Heart left ventricle (tissue), 16 donors: ENCODE data around the gene ZDHHC5. TPM values are rescaled to one million over a fixed set of nuclear protein-coding genes. Genes with fewer than 3 reads are reported as not detected.

Experiments used
- ATAC-seq, 4 donors: fragments of 200-7000 bp; cut with Tn5 transposase; one replicate each; pipeline ENCODE4 v1.9.1; 2020 to 2022; ENCODE audit warnings: moderate library complexity in 4 of 4, mild to moderate bottlenecking in 3 of 4, moderate number of reproducible peaks in 1 of 4
- DNase-seq, 5 donors: peaks; one replicate each; pipeline ENCODE4 v3.0.0-alpha.2; 2020
- H3K27ac ChIP-seq, 12 donors: fragments of 200-600 bp; sonication (generic) in 4 of 12; one replicate each; pipeline versions ENCODE4 v1.5.0 to v1.8.0; 2016 to 2022; ENCODE audit warnings: mild to moderate bottlenecking in 2 of 12
- H3K27me3 ChIP-seq, 9 donors: fragments of 200-600 bp; sonication (generic) in 2 of 9; one replicate each; pipeline versions ENCODE4 v1.5.1 to v1.8.0; 2016 to 2022; ENCODE audit warnings: mild to moderate bottlenecking in 3 of 9
- H3K36me3 ChIP-seq, 9 donors: fragments of 200-600 bp; sonication (generic) in 2 of 9; one replicate each; pipeline versions ENCODE4 v1.5.0 to v1.8.0; 2018 to 2022; ENCODE audit warnings: mild to moderate bottlenecking in 2 of 9
- H3K4me1 ChIP-seq, 12 donors: fragments of 200-600 bp; sonication (generic) in 4 of 12; one replicate each; pipeline versions ENCODE4 v1.5.0 to v1.8.0; 2016 to 2022; ENCODE audit warnings: mild to moderate bottlenecking in 3 of 12
- H3K4me3 ChIP-seq, 12 donors: fragments of 200-600 bp; sonication (generic) in 4 of 12; one replicate each; pipeline versions ENCODE4 v1.5.0 to v1.8.0; 2017 to 2022; ENCODE audit warnings: mild to moderate bottlenecking in 9 of 12, moderate library complexity in 4 of 12
- H3K9me3 ChIP-seq, 12 donors: fragments of 200-600 bp; sonication (generic) in 4 of 12; one replicate each; pipeline versions ENCODE4 v1.5.0 to v1.8.0; 2016 to 2022; ENCODE audit warnings: mild to moderate bottlenecking in 1 of 12
- POLR2A ChIP-seq, 2 donors: fragments of 450-650 bp; IDR thresholded peaks; one replicate each; pipeline ENCODE4 v1.6.1; 2017; ENCODE audit warnings: antibody characterized with exemption in 2 of 2, mild to moderate bottlenecking in 2 of 2, moderate library complexity in 2 of 2
- WGBS, 4 donors: extraction: QIAGEN DNeasy Blood & Tissue Kit in 2 of 4; methylation state at CpG; one replicate each; pipeline versions ENCODE4 v1.1.5 to v1.1.7; 2013 to 2018; 5-methylcytosine and 5-hydroxymethylcytosine counted together
- intact Hi-C, 10 donors: fragments of 100-400 bp; cut with DNase I; formaldehyde crosslinking; loops; one replicate each; pipeline versions ENCODE4 v1.11.1 to v1.14.2; 2022
- polyA plus RNA-seq, 2 donors: library from polyadenylated mRNA; stranded (reverse); fragments of 200-250 nt; gene quantifications; one replicate each; pipeline ENCODE4 v1.2.3, GENCODE V29; 2013
- total RNA-seq, 9 donors: library from RNA; depleted of rRNA in 2 of 9; stranded (reverse); fragments of >200 nt in 2 of 9; fragmentation: NEBNext Ultra II Directional in 3 of 9; extraction: Animal tissue kit (Norgen Biotek cat#: 25700) in 3 of 9; gene quantifications; one replicate each; pipeline versions ENCODE4 v1.1.0 to v1.2.4, GENCODE V29; 2016 to 2023
- TF ChIP-seq, protein P1 (sequence below), 12 donors: fragments of 200-600 bp; sonication (generic) in 4 of 12; IDR thresholded peaks; one replicate each; pipeline versions ENCODE4 v1.5.0 to v1.8.0; 2018 to 2022; ENCODE audit warnings: antibody characterized with exemption in 12 of 12, mild to moderate bottlenecking in 5 of 12
- donor health status: ischemic (EF 13 %, LVEDD 7.1; RV severe dilation, severe dysfunction).
- donor health status: healthy with polysubstance abuse.
- donor health status: DM: no; HTN: yes; CAD: no.
- donor health status: DM: no; HTN: no; CAD: no.
- donor health status: ischemic (EF 25% LVEDD 6.9; RV normal size, moderate dysfunction).
- donor health status: ischemic (EF 25% LVEDD 5.7; RV mildly dilated, moderate dysfunction).
- donor health status: healthy.
- donor health status: DM: yes; HTN: yes; CAD: no.
- donor health status: ischemic (EF 35%, LVEDD 5.7; RV mildly dilated, moderate dysfunction).
- donor health status: nonischemic (EF 11% LVEDD 7.7; RV severe dilation, severe dysfunction).
- donor health status: DM: yes; HTN: yes; CAD: no.
- donor health status: PGD.
- donor health status: ischemic (EF 29% LVEDD 5.4; RV normal size, mild dysfunction).
- donor health status: nonischemic (EF 23%, LVEDD 6.1; RV moderate dilation, normal function).

The ZDHHC5 gene
- total and polyA plus RNA-seq, 11 donors: 21.9 to 63.6 (median 45.7) TPM

DNA sequence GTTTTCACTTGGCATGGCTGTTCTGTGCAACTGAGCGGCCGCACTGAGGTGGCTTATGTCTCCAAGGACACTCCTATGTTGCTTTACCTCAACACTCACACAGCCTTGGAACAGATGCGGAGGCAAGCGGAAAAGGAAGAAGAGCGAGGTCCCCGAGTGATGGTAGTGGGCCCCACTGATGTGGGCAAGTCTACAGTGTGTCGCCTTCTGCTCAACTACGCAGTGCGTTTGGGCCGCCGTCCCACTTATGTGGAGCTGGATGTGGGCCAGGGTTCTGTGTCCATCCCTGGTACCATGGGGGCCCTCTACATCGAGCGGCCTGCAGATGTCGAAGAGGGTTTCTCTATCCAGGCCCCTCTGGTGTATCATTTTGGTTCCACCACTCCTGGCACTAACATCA lies 8.2 kb upstream of the ZDHHC5 start:
- TF ChIP-seq POLR2A (IDR thresholded peaks at IDR 0.05): no peak
- TF ChIP-seq, protein P1, sequence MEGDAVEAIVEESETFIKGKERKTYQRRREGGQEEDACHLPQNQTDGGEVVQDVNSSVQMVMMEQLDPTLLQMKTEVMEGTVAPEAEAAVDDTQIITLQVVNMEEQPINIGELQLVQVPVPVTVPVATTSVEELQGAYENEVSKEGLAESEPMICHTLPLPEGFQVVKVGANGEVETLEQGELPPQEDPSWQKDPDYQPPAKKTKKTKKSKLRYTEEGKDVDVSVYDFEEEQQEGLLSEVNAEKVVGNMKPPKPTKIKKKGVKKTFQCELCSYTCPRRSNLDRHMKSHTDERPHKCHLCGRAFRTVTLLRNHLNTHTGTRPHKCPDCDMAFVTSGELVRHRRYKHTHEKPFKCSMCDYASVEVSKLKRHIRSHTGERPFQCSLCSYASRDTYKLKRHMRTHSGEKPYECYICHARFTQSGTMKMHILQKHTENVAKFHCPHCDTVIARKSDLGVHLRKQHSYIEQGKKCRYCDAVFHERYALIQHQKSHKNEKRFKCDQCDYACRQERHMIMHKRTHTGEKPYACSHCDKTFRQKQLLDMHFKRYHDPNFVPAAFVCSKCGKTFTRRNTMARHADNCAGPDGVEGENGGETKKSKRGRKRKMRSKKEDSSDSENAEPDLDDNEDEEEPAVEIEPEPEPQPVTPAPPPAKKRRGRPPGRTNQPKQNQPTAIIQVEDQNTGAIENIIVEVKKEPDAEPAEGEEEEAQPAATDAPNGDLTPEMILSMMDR (IDR thresholded peaks at IDR 0.05): no peak
- Histone ChIP-seq H3K27me3 (no peaks in the 10 kb centered on the region), H3K36me3 (peaks cover 0 to 42% (median 38%) of the 10 kb centered on the region in 9 donors), H3K27ac (no peak overlapping the region), H3K4me3 (no peak overlapping the region), H3K9me3 (no peaks in the 10 kb centered on the region), H3K4me1 (peaks cover 0 to 18% (median 11%) of the 10 kb centered on the region in 12 donors)
- DNase-seq (no peak), ATAC-seq (no peak)
- 95 to 99% (median 95%) methylated on average over 14 of the region's 14 CpGs for WGBS, 4 donors
- intact Hi-C loops: loop anchor here in 2 of 10 donors (10.0 kb wide), 2 partner anchors 85 to 145 kb away; partner anchors contain the start of gene SELENOH (in 1 of the 2)

DNA sequence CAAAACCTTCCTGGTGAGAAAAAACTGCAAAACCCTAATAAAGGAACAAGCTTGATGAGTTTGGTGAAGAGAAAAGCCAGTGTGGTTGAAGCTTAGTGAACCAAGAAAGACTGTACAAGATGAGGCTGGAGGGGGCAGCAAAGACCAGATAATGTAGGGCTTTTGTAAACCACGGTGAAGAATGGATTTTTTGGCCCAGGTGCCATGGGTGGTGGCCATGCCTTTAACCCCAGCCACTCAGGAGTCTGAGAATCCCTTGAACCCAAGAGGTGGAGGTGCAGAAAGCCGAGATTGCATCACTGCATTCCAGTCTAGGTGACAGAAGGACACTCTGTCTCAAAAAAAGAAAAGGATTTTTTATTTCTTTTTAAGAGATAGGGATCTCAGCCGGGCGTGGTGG lies 5.0 kb upstream of the ZDHHC5 start:
- Histone ChIP-seq H3K4me3 (no peak overlapping the region), H3K9me3 (no peaks in the 10 kb centered on the region), H3K27me3 (no peaks in the 10 kb centered on the region), H3K27ac (no peak overlapping the region), H3K4me1 (peaks cover 0 to 18% (median 15%) of the 10 kb centered on the region in 12 donors), H3K36me3 (peaks cover 0 to 42% (median 38%) of the 10 kb centered on the region in 9 donors)
- ATAC-seq (no peak), DNase-seq (no peak)
- intact Hi-C loops: loop anchor here in 2 of 10 donors (10.0 kb wide), 2 partner anchors 82 to 142 kb away; partner anchors contain the start of gene SELENOH (in 1 of the 2)
- no peak for TF ChIP-seq POLR2A (IDR thresholded peaks at IDR 0.05)
- TF ChIP-seq, protein P1 (IDR thresholded peaks at IDR 0.05): no peak
- WGBS, 4 donors: 68 to 74% (median 70%) methylated on average over 4 of the region's 4 CpGs

DNA sequence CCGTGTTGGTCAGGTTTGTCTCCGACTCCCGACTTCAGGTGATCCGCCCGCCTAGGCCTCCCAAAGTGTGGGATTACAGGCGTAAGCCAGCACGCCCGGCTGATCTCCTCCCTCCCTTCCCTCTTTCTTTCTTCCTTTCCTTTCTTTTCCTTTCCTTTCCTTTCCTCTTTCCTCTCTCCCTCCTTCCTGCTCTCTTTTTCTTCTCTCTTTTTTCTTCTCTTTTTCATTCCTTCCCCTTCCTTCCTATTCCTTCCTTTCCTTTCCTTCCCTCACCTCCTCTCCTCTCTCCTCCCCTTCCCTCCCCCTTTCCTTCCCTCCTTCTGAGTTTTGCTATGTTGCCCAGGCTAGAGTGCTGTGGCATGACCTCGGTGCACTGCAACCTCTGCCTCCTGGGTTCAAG lies 3.9 kb upstream of the ZDHHC5 start:
- H3K27me3 ChIP-seq: no peaks in the 10 kb centered on the region
- H3K36me3 ChIP-seq: peaks cover 0 to 42% (median 38%) of the 10 kb centered on the region in 9 donors
- peaks cover 0 to 12% (median 8%) of the 10 kb centered on the region in 12 donors for H3K4me1 ChIP-seq

DNA sequence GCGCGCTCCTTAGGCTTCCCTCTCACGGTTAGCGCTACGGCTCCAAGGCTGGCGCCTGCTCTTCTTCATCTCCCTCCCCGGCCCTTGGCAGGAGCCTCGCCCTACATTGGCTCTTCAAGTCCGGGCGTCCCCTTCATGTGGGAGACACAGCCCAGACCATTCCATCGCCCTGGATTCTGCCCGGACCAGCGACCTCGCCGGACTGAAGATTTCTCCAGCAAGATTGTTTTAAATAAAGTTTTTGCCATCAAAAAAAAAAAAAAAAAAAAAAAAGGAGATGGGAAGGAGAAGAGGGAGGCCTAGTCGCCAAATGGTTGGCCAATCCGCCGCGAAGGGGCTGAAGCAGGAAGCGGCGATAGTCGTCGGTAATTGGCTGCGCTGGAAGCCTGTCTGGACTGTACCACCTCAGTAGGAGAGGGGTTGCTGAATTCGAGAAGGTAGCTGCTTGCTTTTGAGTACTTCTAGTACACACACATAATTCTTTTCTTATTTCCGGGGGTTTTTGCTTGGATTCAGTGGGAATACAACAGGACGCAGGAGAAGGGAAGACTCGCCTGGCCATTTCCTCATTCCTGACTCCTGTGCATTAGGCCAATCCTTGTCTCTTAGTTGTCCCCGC lies 688 bp upstream of the ZDHHC5 start:
- H3K36me3 ChIP-seq: peaks cover 0 to 20% (median 15%) of the 10 kb centered on the region in 9 donors
- no peaks in the 10 kb centered on the region for H3K27me3 ChIP-seq
- 0 to 1% (median 0%) methylated on average over 27 to 29 of the region's 29 CpGs for WGBS, 4 donors
- peak in 1 of 2 donors; percentile 26 for TF ChIP-seq POLR2A (IDR thresholded peaks at IDR 0.05)
- TF ChIP-seq, protein P1 (IDR thresholded peaks at IDR 0.05): peak in 1 of 12 donors; percentile 12
- peak overlapping the region; percentile 76 to 99 (median 88) for H3K4me3 ChIP-seq
- peaks cover 7 to 40% (median 20%) of the 10 kb centered on the region in 12 donors for H3K4me1 ChIP-seq
- intact Hi-C loops: loop anchor here in 5 of 10 donors (1.0 to 10.0 kb wide), 9 partner anchors 10 to 912 kb away; partner anchors contain the start of genes SELENOH (in 4 of the 5), MED19 (in 3 of the 5), TMX2 (in 3 of the 5) and CLP1 (in 2 of the 5)
- DNase-seq (peak; percentile 97 to 99 (median 98)), ATAC-seq (peak; percentile 86 to 95 (median 90))
- H3K27ac ChIP-seq: peak overlapping the region; percentile 96 to 100 (median 98)
- no peaks in the 10 kb centered on the region for H3K9me3 ChIP-seq

More for the DNA sequence above, 3.9 kb upstream of the ZDHHC5 start:
- ATAC-seq: no peak
- no peak overlapping the region for H3K4me3 ChIP-seq
- 81 to 91% (median 87%) methylated on average over 9 of the region's 9 CpGs for WGBS, 4 donors
- TF ChIP-seq, protein P1 (IDR thresholded peaks at IDR 0.05): no peak
- TF ChIP-seq POLR2A (IDR thresholded peaks at IDR 0.05): no peak
- H3K27ac ChIP-seq: no peak overlapping the region
- no peak for DNase-seq
- intact Hi-C loops: loop anchor here in 2 of 10 donors (10.0 kb wide), 2 partner anchors 81 to 141 kb away; partner anchors contain the start of gene SELENOH (in 1 of the 2)
- no peaks in the 10 kb centered on the region for H3K9me3 ChIP-seq
